Fibroblast of mammary gland (primary cell): ENCODE measurements around the gene CFAP58.
"Not testable (repeated sequence)": the region's sequence is repeated elsewhere in the genome, so short reads cannot be mapped to it uniquely, and the experiment has no call there.

ENCODE experiments used
- DNase-seq: peaks from one replicate; pipeline ENCODE4 v3.0.0-alpha.2; 2010; ENCODE audit warnings: low read depth
- H3K4me3 ChIP-seq: 2 replicates; pipeline ENCODE4 v1.5.1; 2011; ENCODE audit warnings: low read depth, mild to moderate bottlenecking, low read length, moderate library complexity; ENCODE audit not compliant: control insufficient read depth
- CTCF ChIP-seq: conservative IDR thresholded peaks from 2 replicates; pipeline ENCODE4 v1.5.1; 2011; ENCODE audit warnings: low read depth, low read length, inconsistent platforms; ENCODE audit not compliant: control insufficient read depth, insufficient read depth

CFAP58 gene

GRCh38 chr10:104449391-104449790 is 95.8 kb downstream of the CFAP58 start:
- no peak for TF ChIP-seq CTCF
- no peak overlapping the region for H3K4me3 ChIP-seq
- peak; percentile 71 for DNase-seq

- no peak for DNase-seq
- no peak overlapping the region for H3K4me3 ChIP-seq
- TF ChIP-seq CTCF = no peak
Measured at GRCh38 chr10:104450490-104450889, 96.9 kb downstream of the CFAP58 start.

- DNase-seq = peak; percentile 86
- H3K4me3 ChIP-seq = no peak overlapping the region
- TF ChIP-seq CTCF = no peak
Measured at GRCh38 chr10:104450954-104451353, 97.3 kb downstream of the CFAP58 start.

- no peak for TF ChIP-seq CTCF
- DNase-seq = no peak
- no peak overlapping the region for H3K4me3 ChIP-seq
Measured at GRCh38 chr10:104452977-104453376, 99.3 kb downstream of the CFAP58 start.

GRCh38 chr10:104456802-104457542 is 103.3 kb downstream of the CFAP58 start:
- no peak for TF ChIP-seq CTCF
- no peak for DNase-seq
- no peak overlapping the region for H3K4me3 ChIP-seq

GRCh38 chr10:104457543-104457828 is 103.9 kb downstream of the CFAP58 start:
- no peak for DNase-seq
- TF ChIP-seq CTCF = no peak
- H3K4me3 ChIP-seq = no peak overlapping the region

GRCh38 chr10:104465575-104465974 is 111.9 kb downstream of the CFAP58 start:
- not testable (repeated sequence) for H3K4me3 ChIP-seq, DNase-seq

GRCh38 chr10:104468818-104469217 is 115.2 kb downstream of the CFAP58 start:
- DNase-seq, H3K4me3 ChIP-seq: not testable (repeated sequence)
